Measurements from ENCODE around the gene TUBB4B.
"Not testable (repeated sequence)": the region's sequence is repeated elsewhere in the genome, so short reads cannot be mapped to it uniquely, and the experiment has no call there.

TUBB4B gene

DNA sequence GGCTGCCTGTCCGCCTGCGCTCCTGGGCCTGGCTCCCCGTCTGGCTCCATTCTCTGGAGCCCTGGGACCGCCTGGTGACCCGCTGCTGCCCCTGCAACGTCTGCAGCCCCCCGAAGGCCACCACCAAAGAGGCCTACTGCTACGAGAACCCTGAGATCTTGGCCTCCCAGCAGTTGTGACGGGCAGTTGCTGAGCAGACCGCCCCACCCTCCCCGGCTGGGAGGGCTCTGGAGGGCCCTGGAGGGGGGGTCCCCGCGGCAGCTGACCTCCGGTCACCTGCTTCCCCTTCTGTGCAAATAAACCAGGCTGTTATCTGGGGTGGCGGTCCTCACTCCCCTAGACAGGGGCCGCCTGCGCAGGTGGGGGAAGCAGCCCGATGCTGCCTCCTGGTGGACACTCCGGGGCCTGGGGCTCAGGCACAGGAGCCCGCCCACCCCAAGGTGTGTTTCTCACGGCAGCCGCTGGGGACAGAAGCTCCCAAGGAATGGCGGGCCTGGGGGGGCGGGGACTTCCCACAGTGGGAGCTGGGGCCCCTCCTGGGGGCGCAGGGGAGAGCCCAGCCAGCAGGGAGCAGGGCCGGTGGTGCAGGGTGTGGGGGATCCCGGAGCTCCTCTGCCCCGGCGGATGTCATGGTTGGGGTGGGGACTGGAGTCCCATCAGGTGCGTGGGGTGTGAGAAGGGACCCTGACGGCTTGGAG is 4.7 kb upstream of the TUBB4B start:
- DNase-seq (ENCODE audit: low read depth in 1 of 2, low spot score in 1 of 2): peak; percentile 83 to 91

DNA sequence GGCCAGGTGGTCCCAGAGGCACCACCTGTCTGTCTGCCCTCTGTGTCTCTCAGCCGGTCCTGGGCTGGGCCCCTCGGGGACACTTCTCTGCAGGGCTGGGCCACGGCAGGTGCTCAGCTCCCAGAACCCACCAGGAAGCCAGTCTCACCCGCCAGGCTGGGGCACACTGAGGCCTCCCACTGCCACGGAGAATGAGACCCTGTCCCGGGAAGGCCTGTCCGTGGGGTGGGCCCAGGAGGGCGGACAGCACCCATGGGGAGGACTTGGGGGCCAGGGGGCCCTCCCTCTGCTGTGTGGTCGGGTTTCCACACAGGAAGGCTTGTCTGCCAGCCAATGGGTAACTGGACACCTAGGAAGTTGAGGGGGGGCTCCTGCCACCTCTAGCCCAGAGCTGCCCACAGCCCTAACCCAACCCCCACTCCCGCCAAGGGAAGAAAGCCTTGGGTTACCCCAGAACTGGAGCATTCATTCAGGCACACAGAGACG is 4.1 kb upstream of the TUBB4B start:
- DNase-seq (ENCODE audit: low read depth in 1 of 2, low spot score in 1 of 2): no peak

DNA sequence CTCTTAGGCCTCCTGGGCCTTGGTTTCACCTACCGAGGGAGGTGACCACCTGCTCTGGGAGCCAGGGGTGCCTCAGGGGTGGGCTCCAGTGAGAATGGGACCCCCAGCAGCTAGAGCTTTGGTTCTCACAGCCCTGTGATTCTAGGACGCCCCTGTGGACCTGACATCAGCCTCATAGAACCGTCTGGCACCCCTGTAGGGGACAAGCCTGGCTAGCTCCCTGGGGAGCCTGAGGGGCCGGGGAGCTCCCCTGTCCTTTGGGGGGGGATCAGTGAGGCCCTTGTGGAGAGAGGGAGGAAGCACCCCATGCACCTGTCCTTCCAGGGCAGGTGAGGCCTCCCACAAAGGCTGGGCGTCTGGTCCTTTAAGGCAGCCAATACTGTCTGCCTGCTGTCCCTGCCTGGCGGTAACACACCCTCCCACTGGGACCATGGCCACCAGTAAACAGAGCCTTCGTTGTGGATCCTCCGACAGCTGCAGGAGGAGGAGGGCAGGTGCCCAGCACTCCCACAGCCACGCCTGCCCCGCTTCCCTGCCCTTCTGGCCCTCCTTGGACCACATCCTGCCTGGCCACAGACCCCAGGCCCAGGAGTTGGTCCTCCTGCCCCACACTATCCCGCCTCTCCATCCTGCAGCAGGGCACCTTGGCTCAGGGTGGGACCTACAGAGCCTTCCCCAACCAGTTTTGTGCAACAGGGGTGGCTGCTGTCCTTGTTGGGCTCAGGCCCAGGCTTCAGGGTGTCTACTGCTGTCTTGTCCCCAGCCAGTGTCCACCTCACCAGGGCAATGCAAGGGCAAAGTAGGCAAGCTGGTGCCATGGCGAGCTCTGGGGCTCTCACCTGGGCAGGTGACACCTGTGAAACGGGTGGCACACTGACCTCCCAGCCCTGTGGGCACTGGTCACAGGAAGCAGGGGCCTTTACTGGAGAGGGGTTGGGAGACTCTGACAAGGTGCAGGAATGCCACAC is 3.0 kb upstream of the TUBB4B start:
- DNase-seq (ENCODE audit: low read depth in 1 of 2, low spot score in 1 of 2): no peak

DNA sequence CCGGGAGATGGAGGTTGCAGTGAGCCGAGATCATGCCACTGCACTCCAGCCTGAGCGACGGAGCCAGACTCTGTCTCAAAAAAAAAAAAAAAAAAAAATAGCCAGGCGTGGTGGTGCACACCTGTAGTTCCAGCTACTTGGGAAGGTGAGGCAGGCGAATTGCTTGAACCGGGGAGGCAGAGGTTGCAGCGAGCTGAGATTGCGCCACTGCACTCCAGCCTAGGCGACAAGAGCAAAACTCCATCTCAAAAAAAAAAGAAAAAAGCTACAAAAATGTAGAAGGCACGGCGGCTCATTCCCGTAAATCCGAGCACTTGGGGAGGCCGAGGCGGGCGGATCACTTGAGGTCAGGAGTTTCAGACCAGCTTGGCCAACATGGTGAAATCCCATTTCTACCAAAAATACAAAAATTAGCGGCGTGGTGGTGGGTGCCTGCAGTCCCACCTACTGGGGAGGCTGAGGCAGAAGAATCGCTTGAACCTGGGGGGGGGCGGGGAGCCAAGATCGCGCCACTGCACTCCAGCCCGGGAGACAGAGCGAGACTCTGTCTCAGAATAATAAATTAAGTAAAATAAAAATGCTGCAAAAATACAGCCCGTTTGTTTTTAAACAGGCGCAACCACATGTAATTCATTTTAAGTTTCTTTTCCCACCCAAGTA is 1.4 kb upstream of the TUBB4B start:
- not testable (repeated sequence) for DNase-seq (ENCODE audit: low read depth in 1 of 2, low spot score in 1 of 2)

DNA sequence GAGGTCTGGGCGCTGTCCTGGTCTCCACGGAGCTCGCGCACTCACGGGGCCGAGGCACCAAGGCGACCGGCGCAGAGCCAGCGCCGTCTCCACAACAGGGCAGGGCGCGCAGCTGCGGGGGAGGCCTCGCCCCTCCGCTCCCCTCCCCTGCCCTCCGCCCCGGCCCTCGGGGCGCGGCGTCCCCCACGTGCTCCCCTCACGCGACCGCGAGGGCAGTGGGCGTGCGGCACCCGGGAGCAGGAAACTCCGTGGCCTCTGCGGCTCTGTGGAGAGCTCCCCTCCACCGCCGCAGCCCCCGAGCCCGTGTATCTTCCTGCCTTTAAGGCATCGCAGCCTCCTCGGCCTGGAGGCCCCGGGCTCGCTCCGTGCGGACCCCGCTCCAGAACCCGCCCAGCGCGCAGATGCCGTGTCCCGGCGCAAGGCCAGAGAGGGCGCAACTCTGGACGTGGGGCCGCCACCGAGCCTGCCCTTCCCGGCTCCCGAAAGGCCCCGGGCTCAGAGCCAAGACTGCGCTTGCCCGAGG is 708 bp upstream of the TUBB4B start:
- peak; percentile 41 to 53 for DNase-seq (ENCODE audit: low read depth in 1 of 2, low spot score in 1 of 2)

DNA sequence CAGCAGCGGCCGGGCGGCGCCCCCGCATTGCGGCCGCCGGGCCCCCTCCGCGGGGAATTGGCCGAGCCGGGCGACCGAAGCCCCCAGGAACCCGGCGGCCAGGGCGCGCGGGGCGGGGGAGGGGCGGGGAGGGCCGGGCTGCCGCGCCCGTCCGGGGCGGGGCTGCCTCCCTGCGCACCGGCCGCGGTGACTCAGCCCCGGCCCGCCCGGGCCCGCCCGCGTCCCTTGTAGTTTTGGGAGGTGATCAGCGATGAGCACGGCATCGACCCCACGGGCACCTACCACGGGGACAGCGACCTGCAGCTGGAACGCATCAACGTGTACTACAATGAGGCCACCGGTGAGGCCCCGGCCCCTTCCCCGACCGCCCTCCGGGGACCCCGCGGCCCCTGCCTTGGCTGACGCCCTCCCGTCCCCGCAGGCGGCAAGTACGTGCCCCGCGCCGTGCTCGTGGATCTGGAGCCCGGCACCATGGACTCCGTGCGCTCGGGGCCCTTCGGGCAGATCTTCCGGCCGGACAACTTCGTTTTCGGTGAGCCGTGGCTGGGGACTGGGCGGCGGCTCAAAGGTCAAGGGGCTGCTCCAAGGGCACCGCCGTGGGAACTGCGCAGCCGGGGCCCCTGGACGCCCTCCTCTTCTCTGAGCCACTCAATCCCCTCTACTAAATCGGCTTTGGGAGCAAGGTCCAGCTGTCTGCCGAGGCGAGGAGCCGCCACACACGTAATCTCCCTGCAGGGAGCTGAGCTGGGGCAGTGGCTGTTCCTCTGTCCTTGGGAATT is 592 bp downstream of the TUBB4B start:
- peak; percentile 55 to 67 for DNase-seq (ENCODE audit: low read depth in 1 of 2, low spot score in 1 of 2)

DNA sequence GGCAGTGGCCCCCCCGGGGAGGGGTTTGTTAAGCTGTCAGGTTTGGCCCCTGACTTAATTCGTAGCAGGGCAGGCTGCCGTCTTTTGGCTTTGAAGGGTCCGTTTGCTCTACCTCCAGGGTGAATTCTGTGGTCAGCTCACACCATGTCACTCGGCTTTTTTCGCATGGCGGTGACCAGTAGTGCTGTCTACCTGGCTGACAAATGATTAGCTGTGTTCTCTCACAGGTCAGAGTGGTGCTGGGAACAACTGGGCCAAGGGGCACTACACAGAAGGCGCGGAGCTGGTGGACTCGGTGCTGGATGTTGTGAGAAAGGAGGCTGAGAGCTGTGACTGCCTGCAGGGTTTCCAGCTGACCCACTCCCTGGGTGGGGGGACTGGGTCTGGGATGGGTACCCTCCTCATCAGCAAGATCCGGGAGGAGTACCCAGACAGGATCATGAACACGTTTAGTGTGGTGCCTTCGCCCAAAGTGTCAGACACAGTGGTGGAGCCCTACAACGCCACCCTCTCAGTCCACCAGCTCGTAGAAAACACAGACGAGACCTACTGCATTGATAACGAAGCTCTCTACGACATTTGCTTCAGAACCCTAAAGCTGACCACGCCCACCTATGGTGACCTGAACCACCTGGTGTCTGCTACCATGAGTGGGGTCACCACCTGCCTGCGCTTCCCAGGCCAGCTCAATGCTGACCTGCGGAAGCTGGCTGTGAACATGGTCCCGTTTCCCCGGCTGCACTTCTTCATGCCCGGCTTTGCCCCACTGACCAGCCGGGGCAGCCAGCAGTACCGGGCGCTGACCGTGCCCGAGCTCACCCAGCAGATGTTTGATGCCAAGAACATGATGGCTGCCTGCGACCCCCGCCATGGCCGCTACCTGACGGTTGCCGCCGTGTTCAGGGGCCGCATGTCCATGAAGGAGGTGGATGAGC is 1.4 kb downstream of the TUBB4B start:
- no peak for DNase-seq (ENCODE audit: low read depth in 1 of 2, low spot score in 1 of 2)

DNA sequence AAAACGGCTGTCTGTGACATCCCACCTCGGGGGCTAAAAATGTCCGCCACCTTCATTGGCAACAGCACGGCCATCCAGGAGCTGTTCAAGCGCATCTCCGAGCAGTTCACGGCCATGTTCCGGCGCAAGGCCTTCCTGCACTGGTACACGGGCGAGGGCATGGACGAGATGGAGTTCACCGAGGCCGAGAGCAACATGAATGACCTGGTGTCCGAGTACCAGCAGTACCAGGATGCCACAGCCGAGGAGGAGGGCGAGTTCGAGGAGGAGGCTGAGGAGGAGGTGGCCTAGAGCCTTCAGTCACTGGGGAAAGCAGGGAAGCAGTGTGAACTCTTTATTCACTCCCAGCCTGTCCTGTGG is 2.2 kb downstream of the TUBB4B start:
- not testable (repeated sequence) for DNase-seq (ENCODE audit: low read depth in 1 of 2, low spot score in 1 of 2)

DNA sequence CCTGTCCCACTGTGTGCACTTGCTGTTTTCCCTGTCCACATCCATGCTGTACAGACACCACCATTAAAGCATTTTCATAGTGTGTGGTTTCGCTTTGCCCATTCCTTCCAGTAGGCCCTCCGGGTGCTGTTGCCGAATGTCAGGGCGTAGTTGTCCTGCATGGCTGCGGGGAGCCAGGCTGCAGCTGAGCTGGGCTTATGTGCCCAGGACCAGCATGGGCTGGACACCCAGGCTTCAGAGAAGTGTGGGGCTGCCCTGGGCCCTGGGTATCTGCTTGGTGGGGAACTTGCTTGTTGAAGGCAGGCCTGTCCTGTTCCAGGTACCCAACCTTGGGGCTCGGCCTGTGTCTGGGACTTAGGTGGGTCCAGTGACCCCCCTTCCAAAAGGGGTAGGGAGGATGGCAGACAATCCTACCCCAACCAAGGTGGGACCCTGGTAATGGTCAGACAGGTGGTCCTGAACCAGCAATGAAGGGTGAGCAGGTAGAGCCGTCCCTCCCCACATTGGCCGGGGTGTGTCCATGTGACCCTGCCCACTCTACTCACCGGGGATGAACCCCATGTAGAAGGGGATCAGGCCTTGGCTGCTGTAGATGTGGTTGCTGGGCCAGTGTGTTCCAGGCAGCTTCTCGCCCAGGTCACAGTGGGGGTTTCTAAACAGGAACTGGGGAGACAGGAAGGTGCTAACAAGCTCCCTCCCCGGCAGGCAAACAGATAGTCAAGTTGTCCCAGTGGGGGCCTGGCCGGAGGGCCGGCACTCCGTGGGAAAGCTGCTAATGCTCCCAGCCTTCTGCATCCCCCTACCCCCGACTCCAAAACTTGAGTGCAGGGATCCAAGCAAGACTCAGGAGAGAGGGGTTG is 2.8 kb downstream of the TUBB4B start:
- DNase-seq (ENCODE audit: low read depth in 1 of 2, low spot score in 1 of 2): no peak

DNA sequence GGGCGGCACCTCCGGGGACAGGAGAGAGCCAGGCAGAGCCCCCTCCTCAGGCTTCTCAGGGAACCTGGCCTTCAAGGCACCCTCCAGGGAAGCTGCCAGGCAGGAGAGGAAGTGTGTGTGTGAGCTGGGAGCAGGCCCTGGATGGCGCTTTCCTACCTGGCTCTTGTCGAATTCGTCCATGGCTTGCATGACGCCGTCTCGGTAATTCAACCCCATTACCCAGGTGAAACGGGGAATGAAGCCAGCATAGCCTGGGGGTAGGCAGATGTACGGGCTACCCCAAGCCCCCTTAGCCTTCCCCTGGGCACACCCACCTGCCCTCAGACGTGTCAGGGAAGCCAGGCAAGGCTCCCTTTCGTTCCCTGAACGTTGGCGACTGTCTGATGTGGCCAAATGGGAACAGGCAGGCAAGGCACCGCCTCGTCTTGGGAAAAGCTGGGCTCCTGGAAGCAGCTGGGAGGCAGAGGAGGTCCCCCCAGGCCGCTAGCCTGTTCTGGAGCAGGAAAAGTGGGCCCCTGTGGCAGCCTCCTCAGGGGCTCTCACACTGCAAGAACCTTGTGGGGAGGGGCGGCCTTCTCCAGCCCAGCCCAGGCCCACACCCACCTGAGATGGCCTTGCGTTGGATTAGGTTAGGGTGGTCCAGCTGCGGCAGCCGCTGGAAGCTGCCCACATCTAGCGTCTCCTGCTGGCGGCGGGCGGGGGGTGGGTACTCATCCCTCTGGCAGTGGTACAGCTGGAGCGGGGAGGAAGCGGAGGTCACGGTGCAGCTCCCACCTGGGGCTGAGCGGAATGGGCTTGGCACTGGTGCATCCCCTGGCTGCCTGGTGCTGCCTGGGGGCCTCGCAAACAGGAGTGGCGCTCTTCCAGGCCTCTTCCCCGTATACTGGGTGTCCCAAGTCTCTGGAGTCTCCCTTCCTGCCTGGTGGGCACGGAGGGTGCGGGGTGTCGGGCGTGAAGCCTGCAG is 3.7 kb downstream of the TUBB4B start:
- DNase-seq (ENCODE audit: low read depth in 1 of 2, low spot score in 1 of 2): no peak

DNA sequence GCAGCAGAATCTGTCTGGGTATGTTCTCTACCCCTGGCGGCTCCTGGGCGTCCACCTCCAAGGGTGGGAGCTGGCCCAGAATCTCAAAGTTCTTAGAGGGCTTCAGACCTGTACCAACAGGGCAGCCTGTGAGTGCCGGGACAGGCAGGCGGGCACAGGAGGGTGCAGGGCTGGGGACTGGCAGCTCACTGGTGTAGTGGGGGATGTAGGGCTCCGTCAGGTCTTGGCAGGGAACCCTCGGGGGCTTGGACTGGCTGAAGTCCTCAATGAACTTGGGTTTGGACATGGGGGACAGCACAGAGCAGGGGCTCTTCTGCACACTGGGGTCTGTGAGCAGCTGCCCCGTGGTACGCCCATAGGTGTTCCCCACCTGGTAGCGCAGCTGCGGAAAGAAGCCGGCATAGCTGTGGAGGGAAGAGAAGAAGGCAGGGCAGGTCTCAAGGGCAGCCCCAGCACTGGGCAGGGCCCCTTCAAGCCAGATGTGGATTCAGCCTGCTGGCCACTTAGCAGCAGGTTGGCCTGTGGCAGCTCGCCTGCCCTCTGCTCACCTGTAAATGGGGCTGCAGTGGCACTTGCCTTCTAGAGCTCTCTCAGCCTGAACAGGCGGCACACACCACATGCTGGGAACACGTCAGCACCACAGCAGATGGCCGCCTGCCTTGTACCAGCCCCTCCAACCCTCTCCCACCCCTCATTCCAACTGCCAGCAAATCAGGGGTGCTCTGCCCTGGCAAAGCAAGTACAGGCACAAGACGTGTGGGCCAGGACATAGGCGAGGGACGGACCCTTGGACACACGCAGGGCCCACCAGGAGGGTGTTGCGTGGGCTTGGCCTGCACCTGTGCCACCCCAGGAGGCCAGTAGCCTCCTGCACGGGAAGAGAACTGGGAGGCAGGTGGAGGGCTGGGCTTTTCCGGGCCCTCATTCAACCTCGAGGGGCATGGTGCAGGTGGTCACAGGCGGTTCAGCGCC is 4.6 kb downstream of the TUBB4B start:
- DNase-seq (ENCODE audit: low read depth in 1 of 2, low spot score in 1 of 2): no peak

DNA sequence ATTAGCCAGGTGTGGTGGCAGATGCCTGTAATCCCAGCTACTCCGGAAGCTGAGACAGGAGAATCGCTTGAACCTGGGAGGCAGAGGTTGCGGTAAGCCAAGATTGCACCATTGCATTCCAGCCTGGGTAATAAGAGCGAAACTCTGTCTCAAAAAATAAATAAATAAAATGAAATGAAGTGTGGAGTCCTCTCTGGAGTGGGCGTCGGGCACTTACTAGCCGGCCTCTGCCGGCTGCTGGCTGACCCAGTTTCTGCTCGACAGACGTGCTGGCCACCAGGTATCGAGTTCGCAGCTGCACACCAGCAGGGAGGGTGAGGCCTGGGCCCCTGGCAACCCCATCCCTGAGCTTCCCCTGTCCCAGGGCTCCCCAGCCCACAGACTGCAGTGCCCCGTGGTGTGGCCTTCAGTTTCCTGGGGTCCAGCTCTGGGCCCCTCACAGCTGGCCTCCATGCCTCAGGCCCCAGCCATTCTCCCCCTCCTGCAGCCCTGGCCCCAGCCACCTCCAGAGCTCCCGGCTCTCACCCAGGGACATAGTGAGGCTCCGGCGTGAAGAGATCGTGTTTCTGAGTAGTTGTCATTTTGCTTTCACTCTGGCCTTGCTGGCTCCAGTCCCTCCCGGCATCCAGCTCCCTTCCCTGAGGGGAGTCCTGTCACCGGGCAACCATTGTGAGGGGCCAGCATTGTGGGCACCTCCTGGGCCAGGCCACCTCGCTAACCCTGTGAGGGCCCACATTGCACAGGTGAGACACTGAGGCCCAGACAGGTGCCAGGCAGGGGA is 6.2 kb downstream of the TUBB4B start:
- no peak for DNase-seq (ENCODE audit: low read depth in 1 of 2, low spot score in 1 of 2)

DNA sequence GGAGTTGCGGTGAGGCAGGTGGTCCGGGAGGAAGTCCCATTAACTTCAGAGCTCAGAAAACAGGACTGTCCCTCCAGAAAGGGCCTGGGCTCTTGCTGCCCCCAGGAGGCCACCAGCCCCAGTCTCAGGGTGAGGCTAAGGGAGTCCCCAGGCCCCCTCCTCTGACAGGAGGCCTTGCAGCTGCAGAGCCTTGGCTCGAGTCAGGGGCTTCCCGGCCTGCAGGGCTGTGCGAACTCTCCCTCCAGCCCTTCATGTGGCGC is 6.8 kb downstream of the TUBB4B start:
- no peak for DNase-seq (ENCODE audit: low read depth in 1 of 2, low spot score in 1 of 2)

DNA sequence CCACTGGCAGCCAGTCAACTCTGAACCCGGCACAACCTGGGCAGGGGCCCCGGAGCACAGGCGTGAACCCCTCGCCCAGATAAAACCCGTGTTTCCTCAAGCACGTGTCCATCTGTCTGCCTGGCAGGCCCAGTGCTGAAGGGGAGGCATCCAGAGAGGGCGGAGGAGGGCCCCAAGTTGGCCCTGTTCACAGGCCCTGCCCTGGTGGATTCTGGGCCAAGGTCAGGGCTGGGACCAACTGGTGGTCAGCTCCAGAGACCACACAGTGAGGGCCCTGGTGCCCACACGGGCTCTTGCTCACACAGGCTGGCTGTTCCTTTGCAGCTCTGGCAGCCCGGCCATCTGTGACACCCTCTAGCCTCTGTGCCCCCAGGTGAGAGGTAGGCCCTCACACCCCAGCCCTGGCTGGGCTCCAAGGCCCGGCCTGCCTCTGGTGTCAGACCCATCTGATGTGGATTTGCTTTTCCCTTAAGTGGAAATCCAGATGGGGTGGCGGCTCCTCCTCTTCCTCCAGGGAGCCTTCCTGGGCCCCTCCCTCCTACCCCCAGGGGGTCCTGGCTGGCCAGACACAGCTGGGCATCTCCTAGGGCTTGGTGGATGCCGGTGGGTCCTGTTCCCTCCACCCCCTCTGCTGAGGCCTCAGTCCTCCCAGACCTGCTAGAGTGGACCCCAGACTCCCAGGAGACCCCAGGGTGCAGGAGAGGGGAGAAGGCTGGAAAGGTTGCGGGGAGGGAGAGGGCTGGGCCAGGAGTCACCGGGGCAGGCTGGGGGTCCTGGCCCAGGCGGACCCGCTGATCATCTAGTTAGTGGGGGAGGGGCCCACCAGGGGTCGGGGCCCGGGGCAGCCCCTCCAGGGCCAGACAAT is 9.5 kb downstream of the TUBB4B start:
- DNase-seq (ENCODE audit: low read depth in 1 of 2, low spot score in 1 of 2): no peak

DNA sequence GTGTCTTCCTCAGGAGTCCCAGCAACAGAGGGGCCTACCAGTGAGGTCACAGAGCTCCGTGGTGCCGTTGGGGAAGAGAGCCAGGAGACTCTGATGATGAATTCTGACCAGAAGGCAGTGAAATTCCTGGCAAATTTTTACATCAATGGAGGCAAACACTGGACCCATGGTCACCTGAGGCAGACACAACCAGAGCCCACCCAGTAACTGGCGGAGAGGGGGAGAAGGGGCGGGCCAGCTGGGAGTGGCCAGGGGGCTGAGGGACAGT is 10.0 kb downstream of the TUBB4B start, which contains the start of gene STPG3:
TSS of gene STPG3 (plus strand) at position 93 of the 268 bp plus-strand sequence. CDS start at position 94, 1 bp downstream.
- DNase-seq (ENCODE audit: low read depth in 1 of 2, low spot score in 1 of 2): no peak
